ENCODE measurements around the gene NGRN.
"Not testable (repeated sequence)": the region's sequence is repeated elsewhere in the genome, so short reads cannot be mapped to it uniquely, and the experiment has no call there.

The NGRN gene

DNA sequence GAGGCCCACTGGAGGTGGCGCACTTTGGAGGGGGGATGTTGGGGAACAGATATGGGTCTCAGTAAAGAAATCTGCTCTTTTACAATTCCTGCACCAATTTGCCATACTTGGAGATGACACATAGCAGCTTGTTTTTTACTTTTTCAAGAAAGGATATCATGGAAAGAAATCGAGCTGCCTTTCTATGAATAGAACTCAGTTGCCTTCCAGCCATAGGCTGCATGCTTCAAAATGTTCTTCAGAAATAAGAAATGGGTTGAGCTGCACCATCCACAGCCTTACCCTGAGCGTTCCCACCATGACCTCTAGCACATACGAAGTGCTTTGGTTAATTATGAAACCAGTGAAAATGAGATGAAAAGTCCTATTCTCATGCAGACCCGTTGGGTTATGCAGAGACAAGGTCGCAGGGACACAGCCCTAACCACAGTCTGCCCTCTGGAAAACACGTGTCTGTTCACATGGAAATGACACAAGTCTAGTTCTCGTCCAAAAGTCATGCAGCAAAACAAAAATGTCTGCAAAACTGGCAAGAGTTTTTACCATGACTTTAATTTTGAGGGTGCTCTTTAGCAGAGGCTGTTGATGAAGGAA lies 36.3 kb downstream of the NGRN start:
- TF ChIP-seq, protein P1, sequence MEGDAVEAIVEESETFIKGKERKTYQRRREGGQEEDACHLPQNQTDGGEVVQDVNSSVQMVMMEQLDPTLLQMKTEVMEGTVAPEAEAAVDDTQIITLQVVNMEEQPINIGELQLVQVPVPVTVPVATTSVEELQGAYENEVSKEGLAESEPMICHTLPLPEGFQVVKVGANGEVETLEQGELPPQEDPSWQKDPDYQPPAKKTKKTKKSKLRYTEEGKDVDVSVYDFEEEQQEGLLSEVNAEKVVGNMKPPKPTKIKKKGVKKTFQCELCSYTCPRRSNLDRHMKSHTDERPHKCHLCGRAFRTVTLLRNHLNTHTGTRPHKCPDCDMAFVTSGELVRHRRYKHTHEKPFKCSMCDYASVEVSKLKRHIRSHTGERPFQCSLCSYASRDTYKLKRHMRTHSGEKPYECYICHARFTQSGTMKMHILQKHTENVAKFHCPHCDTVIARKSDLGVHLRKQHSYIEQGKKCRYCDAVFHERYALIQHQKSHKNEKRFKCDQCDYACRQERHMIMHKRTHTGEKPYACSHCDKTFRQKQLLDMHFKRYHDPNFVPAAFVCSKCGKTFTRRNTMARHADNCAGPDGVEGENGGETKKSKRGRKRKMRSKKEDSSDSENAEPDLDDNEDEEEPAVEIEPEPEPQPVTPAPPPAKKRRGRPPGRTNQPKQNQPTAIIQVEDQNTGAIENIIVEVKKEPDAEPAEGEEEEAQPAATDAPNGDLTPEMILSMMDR (IDR thresholded peaks at IDR 0.05; ENCODE audit: extremely low read depth, insufficient read depth, missing control alignments): no peak
- in situ Hi-C loops (cut with MboI; ENCODE audit: low pct_unique_long_range_greater_than_20kb, low sequenced_read_pairs, unreplicated experiment): loop anchor here (25.0 kb wide), 1 partner anchor 585 kb away; the partner anchor contains the start of gene FES
- DNase-seq (ENCODE audit: low spot score): no peak

DNA sequence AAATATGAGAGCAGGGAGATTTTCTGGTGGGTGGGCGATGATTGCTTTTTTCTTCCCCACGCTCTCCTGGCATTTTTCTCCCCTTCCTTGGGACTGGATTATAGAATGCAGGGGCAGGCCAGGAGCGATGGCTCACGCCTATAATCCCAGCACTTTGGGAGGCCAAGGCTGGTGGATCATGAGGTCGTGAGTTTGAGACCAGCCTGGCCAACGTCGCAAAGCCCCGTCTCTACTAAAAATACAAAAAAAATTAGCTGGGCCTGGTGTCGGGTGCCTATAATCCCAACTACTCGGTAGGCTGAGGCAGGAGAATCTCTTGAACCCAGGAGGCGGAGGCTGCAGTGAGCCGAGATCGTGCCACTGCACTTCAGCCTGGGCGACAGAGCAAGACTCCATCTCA lies 39.9 kb downstream of the NGRN start:
- in situ Hi-C loops (cut with MboI; ENCODE audit: low pct_unique_long_range_greater_than_20kb, low sequenced_read_pairs, unreplicated experiment): loop anchor here (25.0 kb wide), 1 partner anchor 582 kb away; the partner anchor contains the start of gene FES
- not testable (repeated sequence) for DNase-seq (ENCODE audit: low spot score)

DNA sequence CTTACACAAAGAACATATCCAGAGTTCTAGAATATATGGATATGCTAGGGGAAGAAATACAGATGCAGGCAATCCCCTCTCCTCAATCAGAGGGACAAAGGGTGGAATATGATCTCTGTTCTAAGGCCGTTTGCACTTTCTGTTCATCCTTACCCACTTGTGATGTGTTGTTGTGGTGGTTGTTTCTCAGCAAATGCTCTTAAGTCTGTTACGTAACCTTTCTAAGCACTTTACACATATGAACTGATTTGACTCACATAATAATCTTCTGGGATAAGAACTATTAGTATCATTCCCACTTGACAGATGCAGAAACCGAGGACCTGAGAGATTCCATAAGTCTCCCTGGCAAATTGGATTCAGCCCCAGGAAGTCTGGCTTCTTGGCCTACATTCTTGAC lies 40.5 kb downstream of the NGRN start:
- in situ Hi-C loops (cut with MboI; ENCODE audit: low pct_unique_long_range_greater_than_20kb, low sequenced_read_pairs, unreplicated experiment): loop anchor here (25.0 kb wide), 1 partner anchor 581 kb away; the partner anchor contains the start of gene FES
- no peak for DNase-seq (ENCODE audit: low spot score)
- TF ChIP-seq, protein P1 (IDR thresholded peaks at IDR 0.05; ENCODE audit: extremely low read depth, insufficient read depth, missing control alignments): no peak

DNA sequence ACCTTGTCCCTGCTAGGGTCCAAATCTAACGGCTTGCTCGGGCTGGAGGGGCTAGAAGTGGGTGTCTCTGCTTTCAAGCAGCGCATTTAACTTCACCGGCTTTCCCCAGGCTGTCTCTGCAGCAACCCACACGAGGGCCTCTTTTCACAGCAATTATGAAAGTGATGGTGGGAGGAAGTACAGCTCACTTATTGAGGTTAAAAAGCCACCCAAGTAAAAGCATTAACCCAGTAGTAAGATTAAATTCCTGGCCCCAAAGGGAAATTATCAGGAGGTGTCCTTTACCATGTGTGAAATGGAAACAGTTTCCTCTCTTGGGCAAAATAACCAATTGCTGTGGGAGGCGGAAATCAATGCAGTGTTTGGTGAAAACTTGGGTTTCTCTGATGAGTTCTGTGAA lies 41.1 kb downstream of the NGRN start:
- in situ Hi-C loops (cut with MboI; ENCODE audit: low pct_unique_long_range_greater_than_20kb, low sequenced_read_pairs, unreplicated experiment): loop anchor here (25.0 kb wide), 1 partner anchor 581 kb away; the partner anchor contains the start of gene FES
- DNase-seq (ENCODE audit: low spot score): peak; percentile 57
- TF ChIP-seq, protein P1 (IDR thresholded peaks at IDR 0.05; ENCODE audit: extremely low read depth, insufficient read depth, missing control alignments): peak; percentile 33

DNA sequence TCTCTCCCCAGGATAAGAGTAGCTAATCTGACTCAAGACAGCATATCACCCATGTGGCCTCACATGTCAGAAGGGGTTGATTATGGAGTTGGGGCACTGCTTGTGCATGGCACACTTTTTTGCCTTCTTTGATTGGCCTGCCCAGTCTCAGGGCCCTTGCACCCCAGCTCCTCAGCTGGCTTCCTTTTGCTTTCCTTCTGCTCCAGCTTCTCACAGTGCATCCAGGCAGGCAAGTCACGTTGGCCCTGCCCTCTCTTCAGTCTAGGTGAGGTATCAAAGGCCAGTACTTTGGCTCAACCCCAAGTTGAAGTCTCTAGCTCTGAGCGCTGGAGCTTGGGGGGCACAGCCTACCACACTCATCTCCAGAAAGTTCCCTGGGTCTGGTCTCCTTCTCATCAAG lies 42.2 kb downstream of the NGRN start:
- in situ Hi-C loops (cut with MboI; ENCODE audit: low pct_unique_long_range_greater_than_20kb, low sequenced_read_pairs, unreplicated experiment): loop anchor here (25.0 kb wide), 1 partner anchor 580 kb away; the partner anchor contains the start of gene FES
- no peak for DNase-seq (ENCODE audit: low spot score)
- TF ChIP-seq, protein P1 (IDR thresholded peaks at IDR 0.05; ENCODE audit: extremely low read depth, insufficient read depth, missing control alignments): no peak

DNA sequence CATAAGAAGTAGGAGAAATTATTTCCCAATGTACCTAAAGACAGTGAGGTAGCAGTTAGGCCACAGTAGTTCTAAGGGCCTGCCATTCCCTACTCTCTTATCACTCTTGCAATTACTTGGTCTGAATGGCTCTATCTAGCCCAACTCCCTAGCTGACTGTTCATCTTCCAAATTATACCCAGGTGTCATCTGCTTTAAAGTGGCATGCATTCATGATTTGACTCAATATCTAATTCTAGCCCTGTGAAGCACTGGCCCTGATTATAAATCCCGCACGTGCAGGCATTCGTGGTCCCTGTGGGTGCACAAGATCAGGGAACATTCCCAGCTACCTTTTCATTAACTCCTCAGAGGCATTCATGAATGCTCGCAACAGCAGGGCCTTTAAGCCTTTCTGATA lies 43.5 kb downstream of the NGRN start:
- DNase-seq (ENCODE audit: low spot score): no peak
- in situ Hi-C loops (cut with MboI; ENCODE audit: low pct_unique_long_range_greater_than_20kb, low sequenced_read_pairs, unreplicated experiment): loop anchor here (25.0 kb wide), 1 partner anchor 578 kb away; the partner anchor contains the start of gene FES

More for the DNA sequence above, 43.5 kb downstream of the NGRN start:
- TF ChIP-seq, protein P1 (IDR thresholded peaks at IDR 0.05; ENCODE audit: extremely low read depth, insufficient read depth, missing control alignments): no peak

Data from GM13977 (cell line).